Urothelium cell line (cell line): ENCODE data around the gene PPM1L.

Source experiments
- DNase-seq: peaks from one replicate; pipeline ENCODE4 v3.0.0; 2011; ENCODE audit warnings: low spot score, mixed read lengths
- FAIRE-seq: peaks from 2 replicates; lab custom pipeline; 2011; peaks lifted over from hg19 to GRCh38; lab: Jason Lieb, UNC

The PPM1L gene

GRCh38 chr3:160806094-160806493 is 50.1 kb downstream of the PPM1L start:
- DNase-seq (no peak), FAIRE-seq (no peak)

- FAIRE-seq (no peak), DNase-seq (no peak)
These were observed 50.7 kb downstream of the PPM1L start for GRCh38 chr3:160806686-160807085.

GRCh38 chr3:160808838-160809237 is 52.8 kb downstream of the PPM1L start:
- DNase-seq (no peak), FAIRE-seq (no peak)

GRCh38 chr3:160809453-160809852 is 53.4 kb downstream of the PPM1L start:
- FAIRE-seq: no peak
- no peak for DNase-seq

- FAIRE-seq (no peak), DNase-seq (no peak)
These were observed 54.6 kb downstream of the PPM1L start for GRCh38 chr3:160810362-160811236.

GRCh38 chr3:160811237-160811548 is 55.2 kb downstream of the PPM1L start:
- FAIRE-seq: no peak

GRCh38 chr3:160812304-160812703 is 56.3 kb downstream of the PPM1L start:
- FAIRE-seq: no peak

More at GRCh38 chr3:160811237-160811548, 55.2 kb downstream of the PPM1L start:
- DNase-seq: no peak

GRCh38 chr3:160815280-160815679 is 59.2 kb downstream of the PPM1L start:
- DNase-seq (no peak), FAIRE-seq (no peak)

More at GRCh38 chr3:160812304-160812703, 56.3 kb downstream of the PPM1L start:
- no peak for DNase-seq

- FAIRE-seq: no peak
- no peak for DNase-seq
These were observed 64.0 kb downstream of the PPM1L start for GRCh38 chr3:160820022-160820421.

- FAIRE-seq: no peak
- no peak for DNase-seq
These were observed 64.4 kb downstream of the PPM1L start for GRCh38 chr3:160820430-160820829.

GRCh38 chr3:160822936-160823335 is 66.9 kb downstream of the PPM1L start:
- DNase-seq (no peak), FAIRE-seq (no peak)

GRCh38 chr3:160825311-160825800 is 69.3 kb downstream of the PPM1L start:
- FAIRE-seq (no peak), DNase-seq (no peak)

GRCh38 chr3:160826408-160826807 is 70.4 kb downstream of the PPM1L start:
- DNase-seq (no peak), FAIRE-seq (no peak)

GRCh38 chr3:160826991-160827390 is 71.0 kb downstream of the PPM1L start:
- DNase-seq (no peak), FAIRE-seq (no peak)

- no peak for FAIRE-seq
- DNase-seq: no peak
These were observed 71.5 kb downstream of the PPM1L start for GRCh38 chr3:160827516-160827915.

GRCh38 chr3:160828880-160829279 is 72.8 kb downstream of the PPM1L start:
- DNase-seq: no peak
- no peak for FAIRE-seq

- DNase-seq: no peak
- no peak for FAIRE-seq
These were observed 73.5 kb downstream of the PPM1L start for GRCh38 chr3:160829486-160830009.

GRCh38 chr3:160830796-160831195 is 74.8 kb downstream of the PPM1L start:
- FAIRE-seq: no peak
- DNase-seq: no peak

- FAIRE-seq (no peak), DNase-seq (no peak)
These were observed 75.4 kb downstream of the PPM1L start for GRCh38 chr3:160831401-160831800.

GRCh38 chr3:160837394-160837980 is 81.5 kb downstream of the PPM1L start:
- DNase-seq: no peak
- FAIRE-seq: no peak

GRCh38 chr3:160840590-160840989 is 84.6 kb downstream of the PPM1L start:
- no peak for FAIRE-seq
- no peak for DNase-seq

- FAIRE-seq (no peak), DNase-seq (no peak)
These were observed 85.4 kb downstream of the PPM1L start for GRCh38 chr3:160841455-160841854.
